Midbrain (tissue), 1 donor: Measurements from ENCODE around the gene TACC3.

Source experiments
- DNase-seq: peaks from one replicate; lab custom pipeline; 2025; lab: John Stamatoyannopoulos, UW

TACC3 gene

DNA sequence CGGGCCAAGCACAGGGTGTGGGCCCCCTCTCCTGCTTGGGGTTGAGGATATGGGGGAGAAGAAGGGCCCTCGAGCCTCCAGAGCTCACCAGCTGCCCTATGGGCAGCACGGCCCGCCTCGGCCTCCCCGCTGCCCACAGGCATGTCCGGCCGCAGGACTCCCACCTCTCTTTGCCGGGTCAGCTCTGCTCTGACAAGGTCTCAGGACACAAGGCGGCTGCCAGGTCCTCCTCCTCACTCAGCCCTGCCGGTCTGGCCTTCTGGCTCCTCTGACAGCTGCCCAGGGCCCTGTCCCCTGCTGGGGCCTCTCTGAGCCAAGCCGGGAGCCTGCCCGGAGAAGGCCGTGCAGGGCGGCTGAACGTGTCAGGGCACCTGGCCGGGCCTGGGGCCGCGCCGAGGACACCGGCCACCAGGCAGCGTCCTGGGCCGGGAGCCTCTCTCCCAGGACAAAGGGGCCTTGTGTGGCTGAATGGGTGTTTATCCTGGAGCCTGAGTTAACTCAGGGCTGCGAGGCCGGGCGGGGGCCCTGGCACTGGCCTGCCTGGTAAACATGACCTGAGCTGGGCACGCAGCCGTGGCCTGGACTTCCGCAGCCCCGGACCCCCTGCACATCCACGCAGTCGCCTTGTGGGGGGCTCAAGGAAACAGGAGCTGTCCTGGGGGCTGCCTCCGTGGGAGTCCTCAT lies 25.7 kb downstream of the TACC3 start:
- DNase-seq: peak; percentile 54

DNA sequence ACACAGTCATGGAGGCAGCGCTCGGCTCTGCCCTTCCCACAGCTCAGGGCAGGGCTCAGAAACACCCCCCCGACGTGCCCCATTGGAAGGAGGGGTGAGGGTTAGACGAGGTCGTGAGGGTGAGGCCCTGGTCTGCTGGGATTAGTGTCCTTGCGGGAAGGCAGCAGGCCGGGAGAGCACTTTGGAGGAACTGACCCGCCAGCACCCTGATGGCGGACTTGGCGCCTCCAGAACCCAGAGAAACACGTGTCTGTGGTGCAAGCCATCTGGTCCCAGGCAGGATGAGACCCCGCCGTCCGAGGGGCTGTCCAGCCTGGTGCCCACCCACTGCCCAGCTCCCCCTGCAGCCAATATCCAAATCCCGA lies 26.3 kb downstream of the TACC3 start:
- DNase-seq: no peak

DNA sequence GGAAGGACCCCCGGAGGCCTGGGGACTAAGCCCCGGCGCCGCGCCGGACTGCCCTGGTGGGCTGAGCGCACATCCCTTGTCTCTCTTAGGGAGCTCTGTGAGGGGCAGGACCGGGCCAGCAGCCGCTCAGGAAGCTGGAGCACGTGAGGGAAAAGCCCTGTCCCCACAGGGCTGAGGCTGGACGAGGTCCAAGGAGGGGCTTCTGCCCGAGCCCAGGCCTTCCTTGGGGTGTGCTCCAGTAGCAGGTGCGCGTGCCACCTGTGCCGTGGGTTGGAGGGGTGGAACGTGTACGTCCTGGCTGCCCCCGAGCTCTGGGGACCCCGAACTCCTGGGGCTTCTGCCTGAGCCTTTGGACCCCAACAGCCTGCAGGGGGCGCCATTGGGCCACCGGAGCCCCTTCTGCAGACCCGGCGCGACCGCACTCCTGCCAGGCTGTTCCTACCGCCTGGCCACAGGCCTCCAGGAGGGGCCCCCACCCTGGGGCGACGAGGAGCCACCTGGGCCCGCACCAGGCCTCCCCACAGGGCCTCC lies 27.2 kb downstream of the TACC3 start:
- DNase-seq: peak; percentile 40

DNA sequence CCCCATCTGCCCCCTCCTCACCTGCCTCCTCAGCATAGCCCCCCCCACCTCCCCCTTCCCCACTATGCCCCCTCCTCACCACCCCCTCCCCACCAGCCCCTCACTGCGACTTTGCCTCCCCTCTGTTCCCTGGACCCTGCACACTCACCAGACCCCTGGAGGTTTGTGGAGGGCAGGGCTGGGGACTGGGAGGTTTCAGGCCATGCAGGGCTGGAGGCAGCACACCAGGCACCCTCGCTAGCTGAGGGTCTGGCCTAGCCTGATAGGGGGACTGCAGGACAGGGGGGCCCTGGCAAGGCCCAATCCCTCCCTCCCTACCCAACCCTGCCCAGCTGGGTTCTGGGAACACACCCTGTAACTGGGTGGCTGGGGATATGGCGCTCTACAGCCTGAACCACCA lies 28.0 kb downstream of the TACC3 start:
- no peak for DNase-seq

DNA sequence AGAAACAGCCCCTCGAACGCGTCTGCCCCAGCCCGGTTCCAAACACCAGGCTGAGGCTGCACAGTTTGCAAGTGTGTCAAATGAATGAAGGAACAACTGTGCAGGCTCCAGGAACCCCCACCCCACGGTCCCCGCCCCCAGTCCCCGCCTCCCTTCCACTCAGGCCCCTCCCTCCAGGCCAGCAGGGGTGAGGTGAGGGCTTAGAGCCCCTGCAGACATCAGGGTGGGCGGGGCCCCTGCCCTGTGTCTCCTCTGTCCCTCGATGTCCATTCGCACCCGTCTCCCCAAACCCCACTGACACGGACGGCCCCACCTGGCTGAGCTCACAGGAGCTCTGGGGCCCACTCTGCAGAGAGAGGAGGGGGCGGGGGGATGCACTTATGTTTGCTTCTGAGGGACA lies 28.5 kb downstream of the TACC3 start:
- DNase-seq: no peak

DNA sequence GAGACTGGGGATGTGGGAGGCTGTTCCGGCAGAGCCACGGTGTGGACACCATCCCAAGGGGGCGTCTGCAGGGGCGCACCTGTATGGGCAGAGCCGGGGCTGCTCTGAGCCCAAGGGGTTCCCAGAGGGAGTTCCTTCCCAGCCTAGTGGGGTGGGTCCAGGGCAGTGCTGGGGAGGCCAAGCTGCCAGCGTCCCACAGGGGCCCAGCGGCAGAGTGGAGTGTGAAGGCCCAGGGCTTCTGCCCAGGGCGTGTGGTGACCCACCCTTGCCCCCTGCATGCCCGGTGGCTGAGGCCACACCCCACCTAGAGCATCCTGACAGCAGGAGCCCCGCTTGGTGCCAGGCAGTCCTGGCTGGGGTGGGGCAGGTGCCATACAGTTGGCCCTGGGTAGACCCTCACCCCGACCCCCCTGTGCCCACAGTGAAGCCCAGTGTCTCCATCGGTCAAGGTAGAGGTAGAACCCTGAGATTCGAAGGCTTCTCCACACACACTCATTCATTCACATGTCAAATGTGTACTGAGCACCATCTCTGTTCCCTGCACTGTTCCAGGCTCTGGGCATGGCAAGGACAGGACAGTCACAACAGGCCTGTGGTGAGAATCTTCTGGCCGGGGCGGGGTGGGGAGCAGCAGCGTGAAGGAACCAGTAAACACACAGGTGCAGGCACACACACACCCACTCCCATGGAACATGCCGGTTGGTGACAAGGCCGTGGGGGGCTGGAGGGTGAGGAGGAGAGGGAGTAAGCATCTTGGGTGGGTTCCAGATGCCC lies 29.2 kb downstream of the TACC3 start:
- no peak for DNase-seq

DNA sequence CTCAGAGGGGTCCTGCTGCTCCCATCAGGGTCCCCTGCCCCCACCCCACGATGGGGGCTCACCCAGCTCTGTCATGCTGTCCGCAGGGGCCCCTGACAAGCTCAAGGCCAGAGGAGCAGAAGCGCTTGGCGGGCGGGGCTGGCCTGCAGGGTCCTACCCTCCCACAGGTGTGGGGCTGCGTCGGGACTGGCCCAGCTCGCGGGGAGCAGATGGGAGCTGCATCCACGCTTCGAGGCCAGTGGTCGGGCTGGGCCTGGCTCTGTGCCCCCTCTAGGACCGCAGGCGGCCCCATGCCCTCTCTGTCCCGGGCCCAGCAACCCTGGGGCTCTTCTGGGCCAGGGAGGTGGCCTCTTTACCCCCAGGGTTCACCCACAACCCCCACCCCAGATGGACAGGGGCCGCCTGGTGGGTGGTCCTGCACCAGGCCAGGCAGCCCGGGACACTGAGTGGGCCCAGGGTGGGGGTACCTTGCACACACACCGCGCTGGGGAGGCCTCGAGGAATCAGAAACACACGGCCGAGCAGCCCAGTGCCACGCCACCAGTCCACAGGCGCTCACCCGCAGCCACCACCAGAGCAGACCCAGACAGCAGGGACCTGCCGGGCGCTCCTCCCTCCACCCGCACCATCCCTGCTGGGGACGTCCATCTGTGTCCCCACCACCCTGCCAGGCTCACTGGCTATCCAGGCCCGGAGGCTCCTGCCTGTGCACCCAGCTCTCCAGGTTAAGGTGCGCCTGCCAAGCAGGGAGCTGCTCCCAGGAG lies 30.0 kb downstream of the TACC3 start:
- DNase-seq: no peak

DNA sequence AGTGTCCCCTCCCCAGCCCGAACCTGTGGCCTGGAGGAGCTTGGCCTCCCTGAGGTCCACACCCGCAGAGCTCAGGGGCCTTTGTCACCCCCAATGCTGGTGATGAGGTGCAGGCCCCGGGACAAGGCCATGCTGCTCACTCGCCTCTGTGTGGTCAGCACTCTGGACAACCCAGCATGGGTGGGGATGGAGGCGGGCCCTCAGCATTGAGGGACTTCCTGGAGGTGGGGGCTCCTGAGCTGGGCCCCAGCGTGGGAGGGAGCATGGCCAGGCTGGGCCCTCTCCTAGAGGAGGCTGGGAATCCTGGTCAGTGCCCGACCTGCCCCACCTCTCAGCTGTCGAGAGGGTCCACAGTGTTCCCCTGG lies 30.6 kb downstream of the TACC3 start:
- no peak for DNase-seq

DNA sequence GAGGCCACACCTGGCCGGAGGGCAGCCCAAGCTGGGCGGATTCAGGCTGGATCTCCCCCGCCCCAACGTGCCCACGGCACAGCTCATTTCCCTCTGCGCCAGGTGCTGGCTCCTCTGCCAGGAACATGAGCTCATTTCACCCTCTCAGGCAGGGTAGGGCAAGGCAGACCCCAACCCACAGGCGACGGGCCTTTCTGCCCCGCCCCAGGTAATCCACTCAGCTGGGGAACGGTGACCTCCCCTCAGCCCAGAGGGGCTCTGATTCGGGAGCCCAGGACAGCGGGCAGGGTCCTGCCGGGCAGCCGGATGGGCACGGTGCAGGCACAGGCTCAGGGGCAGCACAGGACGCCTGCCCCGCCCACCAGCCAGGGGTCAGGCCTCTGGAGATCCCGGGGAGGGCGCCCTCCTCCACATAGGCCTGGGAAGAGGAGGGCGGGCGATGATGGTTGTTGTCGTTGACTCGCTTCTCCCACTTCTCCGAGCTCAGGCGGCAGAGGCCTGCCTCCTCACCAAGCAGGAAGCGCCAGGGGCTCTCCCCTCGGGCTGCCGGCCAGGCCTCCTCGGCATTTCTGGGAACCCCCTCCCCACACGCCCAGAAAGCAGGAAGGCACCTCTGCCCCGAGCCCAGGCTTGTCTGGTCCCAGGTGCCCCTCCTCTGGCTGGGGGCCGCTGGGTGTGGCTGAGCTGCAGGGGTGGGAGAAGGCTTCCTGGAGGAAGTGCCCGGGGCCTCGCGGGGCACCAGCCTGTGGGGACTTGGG lies 31.1 kb downstream of the TACC3 start:
- DNase-seq: no peak

DNA sequence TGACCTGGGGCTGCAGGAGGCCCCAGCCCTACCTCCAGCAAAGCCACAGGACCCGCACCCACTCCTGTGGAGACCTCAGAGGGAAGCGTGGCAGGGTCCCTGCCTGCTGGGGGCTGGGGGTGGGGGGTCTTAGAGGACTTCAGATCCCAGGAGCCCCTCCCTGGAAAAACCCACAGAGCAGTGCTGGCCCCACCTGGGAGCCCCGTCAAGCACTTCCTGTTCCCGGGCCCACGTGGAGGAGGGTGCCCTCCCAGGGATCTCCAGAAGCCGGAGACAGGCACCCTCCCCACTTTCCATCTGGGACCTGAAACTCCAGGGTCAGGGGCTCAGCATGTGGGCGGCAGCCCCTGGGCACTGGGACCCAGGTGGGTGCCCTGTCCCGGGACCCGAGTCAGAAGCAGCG lies 32.0 kb downstream of the TACC3 start:
- no peak for DNase-seq

DNA sequence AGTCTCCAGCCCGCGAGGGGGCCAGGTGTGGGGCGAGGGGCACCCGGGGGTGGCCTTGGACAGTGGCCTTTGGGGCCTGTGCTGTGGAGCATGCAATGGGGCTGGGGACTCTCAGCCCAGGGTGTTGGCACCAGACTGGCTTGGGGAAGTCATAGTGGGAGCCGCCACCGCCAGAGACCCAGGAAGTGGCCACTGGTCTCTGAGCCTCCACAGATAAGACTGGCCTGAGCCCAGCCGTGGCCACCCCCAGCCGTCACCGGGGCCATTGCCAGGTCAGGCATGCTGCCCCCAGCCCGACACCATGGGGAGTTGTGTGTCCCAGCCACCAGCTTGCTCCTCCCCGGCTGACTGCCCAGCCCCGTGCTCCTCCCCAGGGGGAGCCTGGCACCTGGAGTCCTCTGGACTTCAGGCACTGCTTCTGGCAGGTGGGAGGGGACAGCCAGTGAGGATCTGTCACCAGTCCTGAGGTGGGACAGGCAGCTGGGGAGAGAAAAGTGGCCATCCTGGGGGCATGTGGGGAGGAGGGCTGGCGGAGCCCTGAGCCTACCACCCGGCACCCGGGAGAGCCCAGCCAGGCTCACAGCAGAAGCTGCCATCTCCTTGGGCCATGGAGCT lies 32.5 kb downstream of the TACC3 start:
- no peak for DNase-seq

DNA sequence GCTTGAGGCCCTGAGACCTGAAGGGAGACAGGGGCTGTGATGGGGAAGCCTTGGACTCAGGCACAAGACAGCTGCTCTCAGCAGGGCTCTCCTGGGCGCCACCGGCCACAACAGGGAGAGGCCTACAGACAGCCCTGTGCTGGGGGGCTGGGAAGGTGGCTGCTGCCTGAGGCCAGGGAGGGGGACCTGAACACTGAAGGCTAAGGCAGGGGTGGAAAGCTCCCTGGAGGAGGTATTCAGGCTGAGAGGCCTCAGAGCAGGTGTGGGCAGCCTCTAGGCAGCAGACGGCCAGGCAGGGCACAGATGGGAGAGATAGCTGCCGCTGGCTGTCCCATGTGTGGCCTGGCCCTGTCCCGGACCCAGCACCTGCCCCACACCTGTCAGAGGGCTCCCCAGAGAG lies 33.0 kb downstream of the TACC3 start:
- no peak for DNase-seq

DNA sequence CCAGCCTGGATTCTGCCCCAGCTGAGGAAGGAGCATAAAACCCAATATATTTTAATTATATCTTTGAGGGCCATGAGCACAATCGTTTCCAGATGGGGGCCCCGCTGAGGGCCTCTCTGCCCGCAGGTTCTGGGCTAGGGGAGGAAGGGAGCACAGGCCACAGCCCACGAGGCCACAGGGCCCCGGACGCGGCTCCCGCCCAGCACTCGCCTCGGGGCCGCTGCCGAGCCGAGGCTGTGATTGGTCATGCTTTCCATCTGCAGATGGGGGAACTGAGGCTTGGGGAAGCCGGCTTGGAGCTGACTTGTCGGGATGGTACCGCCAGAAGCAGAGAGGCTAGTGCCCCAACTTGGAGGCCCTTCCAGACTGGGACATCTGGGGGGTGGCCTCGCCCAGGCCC lies 34.0 kb downstream of the TACC3 start:
- no peak for DNase-seq

DNA sequence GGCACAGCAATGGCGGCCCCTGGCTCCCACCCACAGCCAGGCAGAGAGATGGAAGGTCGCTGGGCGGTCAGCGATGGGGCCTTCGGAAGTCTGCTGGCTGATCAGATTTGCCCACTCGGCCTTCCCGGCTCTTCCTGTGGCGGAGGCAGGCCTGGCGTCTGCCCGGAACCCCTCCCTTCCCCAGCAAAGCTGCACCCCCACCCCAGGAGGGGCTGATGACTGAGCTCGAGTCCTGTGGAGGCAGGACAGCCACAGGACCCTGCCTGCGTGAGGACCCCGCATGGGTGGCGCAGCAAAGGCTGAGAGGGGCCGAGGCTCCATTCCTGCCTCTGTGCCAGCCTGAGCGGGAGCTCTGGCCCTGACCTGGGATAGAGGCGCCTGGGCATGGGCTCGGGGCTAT lies 34.8 kb downstream of the TACC3 start:
- DNase-seq: no peak

DNA sequence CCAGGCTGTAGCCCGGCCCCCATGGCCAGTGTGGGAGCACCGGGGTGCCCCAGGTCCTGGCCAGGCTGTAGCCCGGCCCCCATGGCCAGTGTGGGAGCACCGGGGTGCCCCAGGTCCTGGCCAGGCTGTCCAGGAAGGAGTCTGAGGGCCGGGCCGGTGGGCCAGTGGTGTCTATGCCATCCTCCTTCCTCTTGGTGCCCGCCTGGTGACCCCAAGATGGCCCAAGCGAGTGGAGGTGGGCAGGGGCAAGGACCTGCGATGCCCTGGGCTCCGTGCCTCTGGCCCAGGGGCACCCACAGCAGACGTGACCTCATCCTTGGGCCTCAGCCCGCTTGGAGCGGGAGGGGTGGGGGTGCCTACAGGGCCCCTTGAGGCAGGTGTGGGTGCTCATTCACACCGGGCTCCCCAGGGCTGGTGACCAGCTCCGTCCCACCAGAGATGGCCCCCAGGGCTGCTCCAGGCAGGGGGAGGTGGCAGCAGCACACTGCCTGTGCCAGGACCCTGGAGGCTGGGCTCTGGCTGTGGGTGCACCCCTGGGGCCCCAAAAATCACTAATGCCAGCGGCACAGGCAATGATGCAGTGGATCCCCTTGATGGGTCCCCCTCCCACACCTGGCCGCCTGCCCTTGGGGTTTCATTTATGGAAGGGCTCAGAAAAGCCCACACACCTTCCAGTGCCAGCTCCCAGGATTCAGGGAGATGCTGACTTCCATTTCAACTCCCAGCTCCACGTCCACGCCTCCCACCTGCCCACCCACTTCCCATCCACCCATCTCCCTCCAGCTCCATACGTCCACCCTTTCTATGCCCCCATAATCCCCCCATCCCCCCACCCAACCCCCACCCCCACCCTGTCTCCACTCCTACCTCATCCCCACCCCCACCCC lies 35.8 kb downstream of the TACC3 start:
- DNase-seq: no peak

DNA sequence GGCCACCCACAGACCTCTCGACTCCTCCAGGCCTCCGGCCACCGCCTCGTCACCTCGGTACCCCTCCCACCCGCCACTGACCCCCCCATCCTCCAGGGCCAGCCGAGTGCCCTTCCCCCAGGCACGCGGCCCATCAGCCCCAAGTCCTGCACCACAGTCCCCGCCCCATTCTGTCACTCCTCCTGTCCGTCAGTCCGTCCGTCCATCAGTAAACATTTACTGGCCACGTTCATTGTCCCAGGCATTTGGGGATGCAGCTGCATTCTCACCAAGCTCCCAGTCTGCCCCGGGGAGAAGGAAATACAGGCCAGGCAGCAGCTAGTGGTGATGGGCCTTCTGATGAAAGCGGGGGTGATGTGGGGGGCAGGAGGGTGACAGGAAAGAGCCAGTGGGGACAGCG lies 36.5 kb downstream of the TACC3 start:
- DNase-seq: no peak

DNA sequence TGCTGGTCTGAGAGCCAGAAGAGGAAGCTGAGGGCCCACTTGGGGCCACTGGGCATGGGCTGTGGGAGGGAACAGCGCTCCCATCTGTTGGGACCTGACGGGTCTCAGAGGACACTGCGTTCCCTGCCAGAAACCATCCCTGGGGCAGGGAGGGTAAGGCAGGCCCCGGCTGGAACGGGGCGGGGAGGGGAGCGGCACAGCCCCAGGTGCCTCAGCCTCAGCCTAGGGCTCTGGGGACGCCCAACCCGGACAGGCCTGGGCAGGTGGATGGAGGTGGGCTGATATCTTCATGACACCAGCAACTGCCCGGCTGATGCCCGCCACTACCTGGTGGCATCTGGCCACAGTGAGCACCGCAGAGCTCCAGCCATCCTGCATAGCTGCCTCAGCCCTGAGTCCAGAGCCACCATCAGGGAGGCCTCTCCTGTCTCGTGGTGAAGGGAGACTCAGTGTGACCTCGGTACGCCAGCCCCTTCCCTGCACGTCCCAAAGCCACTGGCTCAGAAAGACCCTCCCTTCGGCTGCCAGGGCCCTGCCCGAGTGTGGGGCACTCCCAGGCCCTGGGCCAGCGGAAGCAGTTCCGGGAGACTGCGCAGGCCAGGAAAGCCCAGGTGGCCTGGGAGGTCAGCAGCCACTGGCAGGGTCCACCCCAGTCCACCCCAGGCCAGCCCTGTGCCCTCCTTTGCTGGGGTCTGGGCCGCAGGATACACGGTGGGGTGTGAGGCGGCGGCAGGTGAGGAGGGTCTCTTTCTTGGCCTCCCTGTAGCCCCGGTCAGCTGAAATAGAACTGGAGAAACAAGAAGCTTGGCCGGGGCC lies 37.2 kb downstream of the TACC3 start:
- no peak for DNase-seq

DNA sequence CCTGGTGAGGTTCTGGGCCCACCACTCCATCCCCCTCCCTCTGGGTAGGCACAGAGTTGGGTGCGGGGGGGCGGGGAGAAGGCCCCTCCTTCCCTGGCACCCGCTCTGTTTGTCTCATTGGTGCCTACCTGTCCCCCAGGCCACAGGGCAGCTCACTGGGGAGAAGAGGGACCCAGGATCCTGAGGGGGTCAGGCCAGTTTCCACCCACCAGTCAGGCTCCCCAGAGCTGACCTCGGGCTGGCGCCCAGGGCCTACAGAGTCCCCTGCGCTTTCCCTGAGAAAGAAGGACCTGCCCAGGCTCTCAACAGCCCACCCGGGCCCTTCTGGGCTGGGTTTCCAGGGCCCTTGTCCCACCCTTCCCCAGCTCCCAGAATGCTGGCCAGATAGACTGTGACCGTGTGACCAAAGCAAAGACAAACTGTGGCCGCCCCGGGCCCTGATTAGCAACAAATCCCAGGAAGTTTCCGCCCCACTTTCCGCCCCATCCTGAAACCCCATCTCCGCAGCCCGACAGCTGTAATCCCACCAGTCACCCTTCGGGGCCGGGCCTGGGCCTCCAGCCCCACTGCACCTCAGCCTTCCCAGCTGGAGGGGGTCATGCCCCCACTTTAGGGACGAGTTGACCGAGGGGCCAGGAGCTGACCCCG lies 38.0 kb downstream of the TACC3 start:
- no peak for DNase-seq

DNA sequence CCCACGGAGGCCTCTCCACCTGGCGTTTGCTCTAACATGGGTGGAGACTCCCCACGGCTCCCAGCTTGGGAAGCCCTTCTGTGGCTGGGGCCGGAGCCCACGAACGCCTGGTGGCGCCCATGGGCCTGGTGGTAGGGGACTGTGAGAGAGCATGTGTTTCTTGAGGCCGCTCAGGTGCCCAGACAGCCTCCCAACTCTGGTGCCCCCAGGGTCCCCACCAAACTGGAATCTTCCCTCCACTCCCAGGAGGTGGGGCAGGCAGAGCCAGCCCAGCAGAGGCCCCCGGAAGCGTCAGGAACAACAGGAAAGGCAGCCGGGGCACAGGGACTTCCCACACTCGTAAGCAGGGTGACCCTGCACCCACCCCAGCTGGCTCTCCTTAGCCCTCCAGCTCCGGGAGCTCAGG lies 38.5 kb downstream of the TACC3 start:
- DNase-seq: no peak
